HCT116 (cell line): ENCODE measurements around the gene RNF114. TPM values are rescaled to one million over a fixed set of nuclear protein-coding genes. Genes with fewer than 3 reads are reported as not detected.

Experiments used
- ATAC-seq: fragments of 200-7000 bp; cut with Tn5 transposase; 2 replicates; pipeline ENCODE4 v1.9.1; 2020; ENCODE audit warnings: mild to moderate bottlenecking, moderate library complexity
- BruUV-seq: library from RNA; stranded (reverse); fragments of 400-500 nt; replicated peaks from 2 replicates; lab custom pipeline; 2021; lab: Mats Ljungman, UMichigan
- CTCF ChIA-PET: fragments of 300-600 bp; sonication (Branson Sonifier 250); formaldehyde crosslinking; loops from one replicate; lab custom pipeline; 2021; ENCODE audit warnings: antibody characterized with exemption; lab: Charles Lee
- POLR2A ChIA-PET: fragments of 300-600, 350-600 bp; sonication (Branson Sonifier 250); formaldehyde crosslinking; loops from one replicate; lab custom pipeline; 2021; ENCODE audit warnings: antibody characterized with exemption; lab: Charles Lee
- RAD21 ChIA-PET, 2 experiments: fragments of 300-600 bp; sonication (Branson Sonifier 250); formaldehyde crosslinking; loops; one replicate each; lab custom pipeline; 2023; ENCODE audit warnings: low total read pairs in 2 of 2; ENCODE audit not compliant: uncharacterized antibody in 2 of 2, unreplicated experiment in 2 of 2, low non-redundant PET in 1 of 2; lab: Charles Lee
- DNase-seq: peaks from one replicate; pipeline ENCODE4 v3.0.0-alpha.2; 2010; ENCODE audit warnings: low read depth, low spot score
- H2AFZ ChIP-seq: fragments of 200-600 bp; shearing (Covaris generic), sonication (generic); 2 replicates; pipeline ENCODE4 v1.6.1; 2017; ENCODE audit warnings: low read depth, mixed run types, mixed read lengths, antibody characterized with exemption, low read length; ENCODE audit not compliant: poor library complexity, severe bottlenecking
- H3K27ac ChIP-seq: 2 replicates; pipeline ENCODE4 v1.5.1; 2012; ENCODE audit warnings: low read depth, low read length
- H3K27me3 ChIP-seq: fragments of 200-600 bp; sonication (generic); 2 replicates; pipeline ENCODE4 v1.6.1; 2016; ENCODE audit warnings: mixed run types, low read length, mixed read lengths; ENCODE audit not compliant: insufficient read depth
- H3K36me3 ChIP-seq, 2 experiments: fragments of 200-500 bp in 1 of 2; fragments of 200-600 bp in 1 of 2; sonication (Bioruptor generic) in 1 of 2; sonication (generic) in 1 of 2; 2 replicates each; pipeline versions ENCODE4 v1.5.1 to v1.6.1; 2014 to 2016; ENCODE audit warnings: low read length in 2 of 2, inconsistent platforms in 1 of 2, mixed read lengths in 1 of 2, mixed run types in 1 of 2; ENCODE audit not compliant: insufficient read depth in 2 of 2, control insufficient read depth in 1 of 2
- H3K4me1 ChIP-seq, 2 experiments: fragments of 200-600 bp in 1 of 2; sonication (generic) in 1 of 2; 2 replicates each; pipeline versions ENCODE4 v1.5.1 to v1.6.1; 2012 to 2017; ENCODE audit warnings: low read length in 2 of 2, inconsistent platforms in 1 of 2, mild to moderate bottlenecking in 1 of 2, mixed read lengths in 1 of 2, mixed run types in 1 of 2, moderate library complexity in 1 of 2; ENCODE audit not compliant: insufficient read depth in 2 of 2, control insufficient read depth in 1 of 2
- H3K4me2 ChIP-seq: fragments of 200-600 bp; sonication (generic); 2 replicates; pipeline ENCODE4 v1.6.1; 2017; ENCODE audit warnings: mixed run types, low read length, mixed read lengths
- H3K4me3 ChIP-seq, 2 experiments: fragments of 200-600 bp in 1 of 2; sonication (generic) in 1 of 2; replicated peaks in 1 of 2; 2 replicates each; pipeline ENCODE4 v1.5.1; 2011 to 2016; ENCODE audit warnings: low read length in 2 of 2, control low read depth in 1 of 2, low read depth in 1 of 2, mild to moderate bottlenecking in 1 of 2, mixed read lengths in 1 of 2, mixed run types in 1 of 2
- H3K79me2 ChIP-seq: fragments of 200-600 bp; sonication (generic); 2 replicates; pipeline ENCODE4 v1.6.1; 2017; ENCODE audit warnings: mild to moderate bottlenecking, mixed run types, low read length, moderate library complexity, mixed read lengths; ENCODE audit not compliant: insufficient read depth
- H3K9ac ChIP-seq: fragments of 200-600 bp; sonication (generic); 2 replicates; pipeline ENCODE4 v1.6.1; 2016; ENCODE audit warnings: low read length, mixed read lengths
- H3K9me2 ChIP-seq: fragments of 200-600 bp; sonication (generic), shearing (Covaris generic); 2 replicates; pipeline ENCODE4 v1.6.1; 2017; ENCODE audit warnings: mixed run types, mild to moderate bottlenecking, moderate library complexity; ENCODE audit not compliant: insufficient read depth
- H3K9me3 ChIP-seq, 2 experiments: fragments of 200-500 bp in 1 of 2; fragments of 200-600 bp in 1 of 2; sonication (Bioruptor generic) in 1 of 2; sonication (generic) in 1 of 2; 2 replicates each; pipeline ENCODE4 v1.6.1; 2014 to 2017; ENCODE audit warnings: low read length in 2 of 2, mixed read lengths in 2 of 2, inconsistent platforms in 1 of 2, low read depth in 1 of 2, mild to moderate bottlenecking in 1 of 2, mixed run types in 1 of 2, moderate library complexity in 1 of 2; ENCODE audit not compliant: control insufficient read depth in 1 of 2, insufficient read depth in 1 of 2
- H4K20me1 ChIP-seq: fragments of 200-600 bp; sonication (generic), shearing (Covaris generic); 2 replicates; pipeline ENCODE4 v1.6.1; 2017; ENCODE audit warnings: mixed run types, mild to moderate bottlenecking, moderate library complexity; ENCODE audit not compliant: insufficient read depth
- CBX3 ChIP-seq: IDR thresholded peaks from 2 replicates; pipeline ENCODE4 v1.6.1; 2012; ENCODE audit warnings: low read depth
- CEBPB ChIP-seq: IDR thresholded peaks from 2 replicates; pipeline ENCODE4 v1.6.1; 2012; ENCODE audit warnings: low read depth
- EGR1 ChIP-seq: IDR thresholded peaks from 2 replicates; pipeline ENCODE4 v1.6.1; 2012; ENCODE audit warnings: low read depth
- EZH2phosphoT487 ChIP-seq: fragments of 200-600 bp; IDR thresholded peaks from 2 replicates; pipeline ENCODE4 v1.6.1; 2018; ENCODE audit warnings: antibody characterized with exemption, borderline replicate concordance
- POLR2A ChIP-seq: IDR thresholded peaks from 2 replicates; pipeline ENCODE4 v1.7.0; 2011; ENCODE audit warnings: borderline replicate concordance; ENCODE audit not compliant: insufficient read depth, insufficient read length; ENCODE audit errors: extremely low read depth
- SIN3A ChIP-seq: IDR thresholded peaks from 2 replicates; pipeline ENCODE4 v1.6.1; 2012; ENCODE audit warnings: low read depth
- SRF ChIP-seq: IDR thresholded peaks from 2 replicates; pipeline ENCODE4 v1.6.1; 2012; ENCODE audit warnings: low read depth
- ZBTB33 ChIP-seq: IDR thresholded peaks from 2 replicates; pipeline ENCODE4 v1.6.1; 2011; ENCODE audit warnings: mild to moderate bottlenecking, low read length, moderate library complexity; ENCODE audit not compliant: insufficient replicate concordance; ENCODE audit errors: extremely low read depth
- ZFX ChIP-seq: fragments of 450-650 bp; IDR thresholded peaks from 2 replicates; pipeline ENCODE4 v1.6.1; 2017
- intact Hi-C: fragments of 100-400 bp; cut with micrococcal nuclease; formaldehyde crosslinking; loops from 2 replicates; pipeline ENCODE4 v1.10.0; 2022
- total RNA-seq: library from RNA; stranded (reverse); gene quantifications from one replicate; pipeline ENCODE4 v1.2.1, GENCODE V29; 2021; ENCODE audit not compliant: unreplicated experiment
- TF ChIP-seq, protein P1 (sequence below): IDR thresholded peaks from 2 replicates; pipeline ENCODE4 v1.6.1; 2012

The RNF114 gene
- total RNA-seq, 1 experiment from 2014 or later = 66.8 TPM

DNA sequence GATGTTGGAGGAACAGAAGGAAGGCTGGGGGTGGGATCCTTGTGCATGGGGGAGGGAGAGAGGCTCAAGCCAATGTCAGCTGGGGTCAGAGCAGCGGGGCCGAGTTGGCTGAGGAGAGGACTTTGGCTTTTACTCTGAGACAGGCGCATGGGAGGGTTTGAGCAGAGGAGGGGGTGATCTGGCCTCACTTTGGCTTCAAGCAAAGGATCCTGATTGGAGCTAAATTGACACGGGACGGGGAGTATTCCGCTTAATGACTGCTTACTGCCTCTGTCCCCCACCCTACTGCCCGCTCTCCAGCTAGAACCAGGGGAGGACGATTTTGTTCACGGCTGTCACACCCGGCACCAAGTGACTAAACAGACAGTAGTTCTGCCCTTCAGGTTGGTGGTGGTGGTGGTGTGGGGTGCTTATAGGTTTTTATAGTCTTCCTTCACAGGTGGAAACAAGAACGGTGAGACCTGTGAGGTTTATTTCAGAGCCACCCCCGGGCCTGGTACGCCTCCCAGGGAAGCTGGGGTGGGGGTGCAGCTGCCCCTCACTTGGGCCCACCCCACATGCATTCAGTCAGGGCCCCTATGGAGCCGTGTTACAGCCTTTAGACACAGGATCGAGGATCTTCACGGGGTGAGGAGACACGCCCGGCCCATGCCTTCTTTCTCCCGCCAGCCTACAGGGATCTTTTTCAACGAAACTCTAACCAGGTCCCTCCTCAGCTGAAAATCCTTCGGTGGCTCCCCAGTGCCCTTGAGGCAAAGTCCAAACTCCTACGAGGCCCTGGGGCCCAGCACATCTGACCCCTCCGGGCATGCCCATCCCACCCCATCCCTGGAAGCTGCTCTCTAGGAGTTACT is 45.2 kb downstream of the RNF114 start:
- Histone ChIP-seq H3K9me3 (no peaks in the 10 kb centered on the region), H2AFZ (no peak overlapping the region), H3K36me3 (peaks cover 10 to 28% of the 10 kb centered on the region in 2 experiments), H3K4me2 (peak overlapping the region; percentile 76), H3K27me3 (no peaks in the 10 kb centered on the region), H3K4me1 (peaks cover 12 to 51% of the 10 kb centered on the region in 2 experiments), H3K9ac (peak overlapping the region; percentile 55), H3K4me3 (no peak overlapping the region), H3K9me2 (no peaks in the 10 kb centered on the region), H3K79me2 (peaks cover 36% of the 10 kb centered on the region), H3K27ac (peak overlapping the region; percentile 59; the same call in 1 of the 2 replicates), H4K20me1 (no peaks in the 10 kb centered on the region)
- BruUV-seq = no TSS peak
- TF ChIP-seq ZBTB33 = no peak
- TF ChIP-seq EGR1 = no peak
- intact Hi-C loops = loop anchor here (5.0 kb wide), 1 partner anchor 186 kb away; no protein-coding TSS in a partner anchor
- CTCF ChIA-PET = interaction anchor here (0.7 to 6.9 kb wide), 2 partner anchors 65 to 89 kb away, joined by 3 to 128 read pairs; no protein-coding TSS in a partner anchor
- DNase-seq (no peak), ATAC-seq (no peak)
- RAD21 ChIA-PET = interaction anchor here (0.6 to 1.2 kb wide), 4 partner anchors 90 to 190 kb away, joined by 3 to 4 read pairs (median 3); no protein-coding TSS in a partner anchor
- POLR2A ChIA-PET = interaction anchor here (1.5 kb wide), 1 partner anchor 89 kb away, joined by 7 read pairs; no protein-coding TSS in a partner anchor

- intact Hi-C loops = loop anchor here (5.0 kb wide), 1 partner anchor 185 kb away; no protein-coding TSS in a partner anchor
- ATAC-seq = no peak
- peak overlapping the region; percentile 4 to 43; a peak in 1 of 4 replicates for H3K4me3 ChIP-seq
- H3K79me2 ChIP-seq = peaks cover 42% of the 10 kb centered on the region
- H3K27ac ChIP-seq = peak overlapping the region; percentile 59; the same call in 1 of the 2 replicates
- no peaks in the 10 kb centered on the region for H3K9me3 ChIP-seq
- H3K36me3 ChIP-seq = peaks cover 13 to 33% of the 10 kb centered on the region in 2 experiments
- TF ChIP-seq EGR1 (no peak), SRF (no peak), EZH2phosphoT487 (no peak), CBX3 (no peak), CEBPB (no peak), ZFX (no peak), POLR2A (no peak), SIN3A (no peak)
- TF ChIP-seq, protein P1, sequence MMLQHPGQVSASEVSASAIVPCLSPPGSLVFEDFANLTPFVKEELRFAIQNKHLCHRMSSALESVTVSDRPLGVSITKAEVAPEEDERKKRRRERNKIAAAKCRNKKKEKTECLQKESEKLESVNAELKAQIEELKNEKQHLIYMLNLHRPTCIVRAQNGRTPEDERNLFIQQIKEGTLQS = no peak
- peak overlapping the region; percentile 76 for H3K4me2 ChIP-seq
- ChIA-PET POLR2A (interaction anchor here (1.5 kb wide), 1 partner anchor 89 kb away, joined by 7 read pairs; no protein-coding TSS in a partner anchor), CTCF (interaction anchor here (6.9 kb wide), 1 partner anchor 89 kb away, joined by 128 read pairs; no protein-coding TSS in a partner anchor), RAD21 (interaction anchor here (1.0 to 1.1 kb wide), 2 partner anchors 89 kb away, joined by 3 to 4 read pairs; no protein-coding TSS in a partner anchor)
- TSS peak; percentile 42 for BruUV-seq
- peak overlapping the region; percentile 55 for H3K9ac ChIP-seq
- H3K4me1 ChIP-seq = peaks cover 12 to 57% of the 10 kb centered on the region in 2 experiments
- no peaks in the 10 kb centered on the region for H3K9me2 ChIP-seq
- H2AFZ ChIP-seq = no peak overlapping the region
- H3K27me3 ChIP-seq = no peaks in the 10 kb centered on the region
- H4K20me1 ChIP-seq = no peaks in the 10 kb centered on the region
- no peak for DNase-seq
These were observed 45.8 kb downstream of the RNF114 start for GRCh38 chr20:49982072-49982345.
